GM18519 (cell line): ENCODE results near the gene DIS3.
A peak's percentile ranks its signal among the peaks of the same experiment; 100 is the strongest.
"Not testable (repeated sequence)": the region's sequence is repeated elsewhere in the genome, so short reads cannot be mapped to it uniquely, and the experiment has no call there.

ENCODE experiments used
- ATAC-seq: cut with Tn5 transposase; IDR thresholded peaks from one replicate; pipeline ENCODE4 v1.9.1; 2021; ENCODE audit warnings: mild to moderate bottlenecking, moderate library complexity; ENCODE audit not compliant: unreplicated experiment, low FRiP score

Gene DIS3

DNA sequence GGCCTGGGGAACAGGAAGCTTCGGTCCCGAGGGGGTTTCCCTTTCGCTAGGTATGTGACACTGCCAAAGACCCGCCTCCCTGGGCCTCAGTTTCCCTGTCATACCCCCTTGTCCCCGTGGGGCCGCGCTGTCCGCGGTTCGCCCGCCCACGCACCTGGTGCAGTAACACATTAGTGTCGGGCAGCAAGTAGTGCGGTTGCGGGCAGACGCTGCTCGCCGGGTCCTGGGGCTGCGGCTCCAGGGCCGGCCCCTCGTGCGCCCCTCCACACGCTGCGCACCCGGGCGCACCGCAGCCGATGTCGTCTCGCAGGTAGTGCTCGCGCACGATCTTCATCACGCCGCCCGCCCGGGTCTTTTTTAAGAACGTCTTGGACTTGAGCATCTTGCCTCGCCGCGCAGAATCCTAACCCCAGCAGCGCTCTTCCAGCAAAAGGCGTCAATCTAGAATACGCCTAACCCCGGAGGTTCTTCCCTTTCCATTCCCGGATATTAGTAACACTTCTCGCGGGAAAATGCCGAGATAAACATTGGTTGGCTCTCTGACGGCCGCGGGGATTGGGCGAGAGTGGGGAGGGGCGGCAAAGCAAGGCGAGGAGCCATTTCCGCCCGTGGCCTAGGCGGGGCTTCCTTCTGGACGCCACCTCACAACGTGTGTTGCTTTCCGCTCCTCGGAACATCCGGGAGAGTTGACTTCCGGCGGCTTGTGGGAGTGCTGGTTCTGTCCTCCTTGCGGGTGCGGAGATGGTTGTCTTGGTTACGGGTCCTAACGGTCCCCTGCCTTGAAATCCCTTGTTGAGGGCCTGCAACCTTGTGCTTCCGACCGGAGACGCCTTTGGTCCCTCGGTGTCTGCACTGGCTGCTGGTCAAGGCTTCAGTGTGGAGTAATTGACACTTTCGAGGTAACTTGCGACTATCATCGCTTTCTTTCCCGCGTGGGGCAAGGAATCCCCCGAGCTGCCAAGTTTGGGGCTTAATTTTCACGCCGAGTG, at the start of gene DIS3, which contains the start of gene PIBF1:
Gene DIS3 (minus strand): TSS at position 450 of the 989 bp plus-strand sequence. CDS start 68 bp downstream, at position 382.
Gene PIBF1 (plus strand): TSS at position 683 of the 989 bp plus-strand sequence. CDS start 1,337 bp downstream, outside the sequence.
- peak; percentile 98 for ATAC-seq

GRCh38 chr13:72823724-72824123, 42.0 kb upstream of the DIS3 start:
- ATAC-seq, result no peak

- ATAC-seq, result no peak
Observed at GRCh38 chr13:72823081-72823480, 41.4 kb upstream of the DIS3 start.

GRCh38 chr13:72820898-72821279, 39.2 kb upstream of the DIS3 start:
- no peak for ATAC-seq

- no peak for ATAC-seq
Observed at GRCh38 chr13:72820156-72820897, 38.6 kb upstream of the DIS3 start.

- ATAC-seq, result no peak
Observed at GRCh38 chr13:72808917-72809500, 27.3 kb upstream of the DIS3 start.

DNA sequence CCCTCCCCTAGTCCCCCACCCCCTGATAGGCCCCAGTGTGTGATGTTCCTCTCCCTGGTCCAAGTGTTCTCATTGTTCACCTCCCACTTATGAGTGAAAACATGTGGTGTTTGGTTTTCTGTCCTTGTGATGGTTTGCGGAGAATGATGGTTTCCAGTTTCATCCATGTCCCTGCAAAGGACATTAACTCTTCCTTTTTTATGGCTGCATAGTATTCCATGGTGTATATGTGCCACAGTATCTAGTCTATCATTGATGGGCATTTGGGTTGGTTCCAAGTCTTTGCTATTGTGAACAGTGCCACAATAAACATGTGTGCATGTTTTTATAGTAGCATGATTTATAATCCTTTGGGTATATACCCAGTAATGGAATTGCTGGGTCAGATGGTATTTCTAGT, 24.8 kb upstream of the DIS3 start:
- not testable (repeated sequence) for ATAC-seq

DNA sequence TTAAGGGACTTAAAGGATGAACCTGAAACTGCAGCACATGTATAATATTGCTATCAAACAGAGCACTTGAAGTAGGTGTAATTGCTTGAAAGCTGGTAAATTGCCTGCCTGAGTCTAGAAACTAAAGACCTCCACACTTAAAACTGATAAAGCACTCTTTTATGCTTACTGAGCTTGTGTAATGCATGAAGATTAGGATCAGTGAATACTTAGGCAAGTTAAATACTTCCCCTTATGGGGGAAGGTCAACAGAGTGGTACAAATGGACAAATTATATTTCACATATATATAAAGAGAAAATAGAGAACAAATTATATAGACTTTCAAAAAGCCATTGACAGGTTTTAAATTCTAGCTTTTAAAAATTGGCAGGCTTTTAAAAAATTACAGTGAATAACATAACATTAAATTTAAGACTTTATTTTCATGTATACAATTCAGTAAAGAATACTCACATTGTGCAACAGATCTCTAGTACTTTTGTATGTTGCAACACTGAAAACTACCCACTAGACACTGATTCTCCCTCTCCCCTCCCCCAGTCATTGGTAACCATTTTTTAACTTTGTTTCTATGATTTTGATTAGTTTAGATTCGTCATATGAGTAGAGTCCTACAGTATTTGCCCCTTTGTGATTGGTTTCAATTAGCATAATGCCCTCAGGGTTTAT, 24.1 kb upstream of the DIS3 start:
- no peak for ATAC-seq

- no peak for ATAC-seq
Observed at GRCh38 chr13:72804301-72804700, 22.6 kb upstream of the DIS3 start.

GRCh38 chr13:72798817-72799216, 17.1 kb upstream of the DIS3 start:
- ATAC-seq, result no peak

DNA sequence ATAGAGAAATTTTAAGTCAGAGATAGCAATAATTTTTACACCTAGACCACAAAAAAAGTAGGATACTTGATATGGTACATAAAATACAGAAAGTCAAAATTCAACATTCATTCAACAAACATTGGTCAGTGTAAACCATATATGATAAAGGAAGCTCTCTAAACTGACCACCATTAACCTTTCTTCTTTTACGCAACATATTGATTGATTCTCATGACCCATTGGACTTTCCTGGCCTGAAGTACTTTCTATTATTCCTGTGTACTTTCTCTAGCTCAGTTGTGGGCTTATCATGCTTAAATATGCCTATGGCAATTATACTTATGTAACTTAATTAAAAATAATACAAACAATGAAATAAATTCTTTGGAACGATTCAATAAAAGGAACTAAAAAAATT, 10.9 kb upstream of the DIS3 start:
- no peak for ATAC-seq

DNA sequence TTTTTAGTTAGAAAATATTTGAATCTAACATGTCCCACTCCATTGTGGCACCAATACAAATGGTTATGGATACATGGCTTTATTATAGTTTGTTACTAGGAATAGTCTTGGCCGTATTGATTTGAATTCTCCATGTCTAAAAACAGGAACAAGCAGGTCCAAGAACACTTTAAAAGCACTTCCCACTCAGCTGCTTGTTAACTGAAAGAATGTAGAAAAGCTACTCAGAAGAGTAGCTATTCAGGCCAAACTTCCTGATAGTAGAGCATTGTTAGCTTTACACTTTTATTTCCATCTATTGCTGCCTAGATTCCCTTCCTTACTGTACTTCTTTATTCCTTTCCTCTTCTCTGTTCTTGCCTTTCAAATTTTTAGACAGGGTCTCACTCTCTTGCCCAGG, 7.1 kb upstream of the DIS3 start:
- no peak for ATAC-seq

- not testable (repeated sequence) for ATAC-seq
Observed at GRCh38 chr13:72784679-72785078, 3.0 kb upstream of the DIS3 start.

DNA sequence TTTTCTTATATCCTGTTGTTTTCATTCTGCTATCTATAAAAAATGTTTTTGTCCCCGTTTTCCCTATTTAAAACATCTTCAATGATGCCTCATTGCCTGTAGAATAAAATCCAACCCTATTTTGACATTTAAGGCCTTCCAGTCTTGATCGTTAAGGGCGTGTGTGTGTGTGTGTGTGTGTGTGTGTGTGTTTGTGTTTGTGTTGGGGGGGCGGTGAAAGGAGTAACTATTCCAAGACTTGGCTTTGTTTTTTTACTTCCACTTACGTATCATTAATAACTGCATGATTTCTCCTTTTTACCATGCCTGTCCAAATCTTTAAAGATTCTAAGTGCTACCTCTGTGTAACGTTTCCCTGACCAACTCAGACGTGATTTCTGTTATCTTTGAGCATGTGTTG, 1.0 kb upstream of the DIS3 start:
- no peak for ATAC-seq

DNA sequence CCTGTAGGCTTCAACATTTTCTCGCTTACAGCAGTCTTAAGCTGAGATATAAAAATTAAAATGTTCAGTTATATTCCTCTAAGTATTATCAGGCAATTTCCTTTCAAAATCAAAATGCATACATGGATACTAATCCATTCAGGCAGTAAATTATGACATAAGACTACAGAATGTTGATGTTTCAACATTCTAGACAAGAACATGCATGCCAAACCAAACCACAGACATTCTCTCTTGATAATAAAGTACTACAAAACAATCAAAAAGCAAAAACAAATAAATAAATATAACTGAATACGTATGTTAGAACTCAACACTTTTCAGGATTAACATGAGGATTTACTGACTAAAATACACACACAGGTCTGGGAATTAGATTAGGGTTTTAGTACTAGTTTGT, 7.7 kb downstream of the DIS3 start:
- ATAC-seq, result no peak

- no peak for ATAC-seq
Observed at GRCh38 chr13:72763411-72763810, 18.3 kb downstream of the DIS3 start.

DNA sequence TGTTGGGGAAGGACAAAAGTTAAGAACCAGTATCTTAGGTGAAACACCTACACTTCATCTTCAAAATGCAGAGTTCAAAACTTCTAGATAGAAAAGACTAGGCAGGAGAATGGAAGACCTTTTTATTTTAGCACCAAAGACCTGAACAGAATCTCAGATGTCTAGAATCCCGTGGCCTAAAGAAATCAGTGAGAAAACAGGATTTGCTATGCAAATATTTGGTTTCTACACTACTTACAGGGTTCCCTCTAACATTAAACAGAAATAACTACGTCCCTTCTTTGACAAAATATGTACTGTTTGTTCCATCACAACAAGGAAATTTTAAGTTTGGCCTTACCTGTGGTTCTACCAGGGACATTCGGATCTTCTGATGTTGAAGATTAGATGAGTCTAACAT, 21.5 kb downstream of the DIS3 start:
- ATAC-seq, result no peak

DNA sequence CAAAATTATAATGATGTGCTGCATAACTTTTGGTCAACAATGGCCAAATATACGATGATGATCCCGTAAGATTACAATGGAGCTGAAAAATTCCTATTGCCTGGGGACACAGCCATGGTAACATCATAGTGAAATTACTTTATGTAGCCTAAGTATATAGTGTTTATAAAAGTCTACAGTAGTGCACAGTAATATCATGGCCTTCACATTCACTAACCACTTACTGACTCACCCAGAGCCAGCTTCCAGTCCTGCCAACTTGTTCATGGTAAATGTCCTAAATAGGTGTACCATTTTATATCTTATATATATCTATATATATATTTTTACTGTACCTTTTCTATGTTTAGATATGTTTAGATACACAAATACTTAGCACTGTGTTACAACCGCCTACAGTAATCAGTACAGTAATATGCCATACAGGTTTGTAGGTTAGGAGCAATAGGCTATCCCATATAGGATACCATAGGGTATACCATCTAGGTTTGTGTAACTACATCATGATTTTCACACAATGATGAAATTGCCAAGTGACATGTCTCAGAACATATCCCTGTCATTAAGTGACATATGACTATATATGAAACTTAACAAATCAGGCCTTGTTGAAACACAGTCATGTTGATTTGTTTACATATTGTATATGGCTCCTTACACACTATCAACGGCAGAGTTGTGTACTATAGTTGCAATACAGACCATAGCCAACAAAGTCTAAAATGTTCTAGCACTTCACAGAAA, 23.7 kb downstream of the DIS3 start:
- no peak for ATAC-seq

DNA sequence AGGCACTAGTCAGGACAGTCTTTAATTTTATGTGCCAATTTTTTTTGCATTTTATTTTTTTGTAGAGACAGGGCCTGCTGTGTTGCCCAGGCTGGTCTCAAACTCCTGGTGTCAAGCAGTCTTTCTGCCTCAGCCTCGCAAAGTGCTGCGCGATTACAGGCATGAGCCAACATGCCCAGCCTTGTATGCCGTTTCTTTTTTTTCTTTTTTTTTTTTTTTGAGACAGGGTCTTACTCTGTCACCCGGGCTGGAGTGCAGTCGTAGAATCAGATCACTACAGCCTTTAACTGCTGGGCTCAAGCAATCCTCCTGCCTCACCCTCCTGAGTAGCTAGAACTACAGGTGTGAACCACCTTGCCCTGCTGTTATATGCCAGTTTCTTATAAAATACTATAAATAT, 27.6 kb downstream of the DIS3 start:
- ATAC-seq, result no peak

DNA sequence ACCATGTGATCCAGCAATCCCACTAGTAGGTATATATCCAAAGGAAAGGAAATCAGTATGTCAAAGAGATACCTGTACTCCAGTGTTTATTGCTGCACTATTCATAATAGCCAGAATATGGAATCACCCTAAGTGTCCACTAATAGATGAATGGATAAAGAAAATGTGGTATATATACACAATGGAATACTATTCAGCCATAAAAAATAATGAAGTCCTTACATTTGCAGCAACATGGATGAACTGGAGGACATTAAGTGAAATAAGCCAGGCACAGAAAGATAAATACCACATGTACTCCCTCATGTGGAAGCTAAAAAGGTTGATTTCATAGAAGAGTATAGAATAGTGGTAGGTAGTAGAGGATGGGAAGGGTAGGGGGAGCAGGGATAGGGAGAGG, 30.5 kb downstream of the DIS3 start:
- ATAC-seq, result no peak
